ENCODE measurements around the gene AP2B1. TPM values are rescaled to one million over a fixed set of nuclear protein-coding genes. Genes with fewer than 3 reads are reported as not detected.
"Not testable (repeated sequence)": the region's sequence is repeated elsewhere in the genome, so short reads cannot be mapped to it uniquely, and the experiment has no call there.

Gene AP2B1
- total and polyA plus RNA-seq, 2 donors = 34.7 to 39.1 TPM

DNA sequence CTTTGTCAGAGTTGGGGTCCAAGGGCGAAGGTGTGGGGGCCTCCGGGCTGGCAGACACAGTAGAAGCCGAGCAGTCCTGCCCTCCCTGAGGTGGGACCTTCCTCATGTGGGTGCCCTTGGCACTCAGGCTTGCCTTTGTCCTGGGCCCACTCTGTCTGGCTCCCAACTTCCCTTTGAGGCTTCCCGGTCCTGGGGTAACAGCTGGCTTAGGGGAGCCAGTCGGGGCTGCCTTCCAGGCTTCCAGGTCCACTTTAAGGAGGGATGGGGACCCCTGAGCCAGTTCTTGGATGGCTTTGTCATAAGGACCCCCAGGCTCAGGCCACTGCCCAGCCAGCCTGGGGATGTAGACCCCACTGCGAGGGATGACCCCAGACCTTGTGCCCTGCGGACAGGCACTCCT, 158.1 kb downstream of the AP2B1 start:
- peaks cover 16 to 61% of the 10 kb centered on the region in 2 donors for H3K27me3 ChIP-seq (ENCODE audit: control insufficient read depth in 2 of 2, insufficient read depth in 1 of 2, low read length in 1 of 2)
- H3K27ac ChIP-seq (ENCODE audit: low read depth in 1 of 2, low read length in 1 of 2) = no peak overlapping the region
- peaks cover 3 to 8% of the 10 kb centered on the region in 2 donors for H3K4me1 ChIP-seq (ENCODE audit: control insufficient read depth in 2 of 2, insufficient read depth in 2 of 2, low read length in 2 of 2)
- DNase-seq (ENCODE audit: low read depth in 6 of 9, low spot score in 9 of 9) = no peak
- H3K4me3 ChIP-seq (ENCODE audit: low read length in 2 of 2) = no peak overlapping the region
- 93% methylated on average over 7 of the region's 7 CpGs for WGBS
- H3K9me3 ChIP-seq (ENCODE audit: control insufficient read depth in 2 of 2, insufficient read depth in 1 of 2, low read length in 1 of 2) = peaks cover 0 to 11% of the 10 kb centered on the region in 2 donors
- H3K36me3 ChIP-seq (ENCODE audit: control insufficient read depth in 2 of 2, insufficient read depth in 2 of 2, low read length in 1 of 2) = no peaks in the 10 kb centered on the region

GRCh38 chr17:35745749-35746320, 158.7 kb downstream of the AP2B1 start:
- Histone ChIP-seq H3K4me1 (ENCODE audit: control insufficient read depth in 2 of 2, insufficient read depth in 2 of 2, low read length in 2 of 2) (peaks cover 4 to 12% of the 10 kb centered on the region in 2 donors), H3K36me3 (ENCODE audit: control insufficient read depth in 2 of 2, insufficient read depth in 2 of 2, low read length in 1 of 2) (no peaks in the 10 kb centered on the region), H3K27ac (ENCODE audit: low read depth in 1 of 2, low read length in 1 of 2) (no peak overlapping the region), H3K9me3 (ENCODE audit: control insufficient read depth in 2 of 2, insufficient read depth in 1 of 2, low read length in 1 of 2) (peaks cover 0 to 10% of the 10 kb centered on the region in 2 donors), H3K27me3 (ENCODE audit: control insufficient read depth in 2 of 2, insufficient read depth in 1 of 2, low read length in 1 of 2) (peaks cover 16 to 61% of the 10 kb centered on the region in 2 donors), H3K4me3 (ENCODE audit: low read length in 2 of 2) (no peak overlapping the region)
- DNase-seq (ENCODE audit: low read depth in 6 of 9, low spot score in 9 of 9) = no peak
- 97% methylated on average over 15 of the region's 15 CpGs for WGBS

- Histone ChIP-seq H3K9me3 (ENCODE audit: control insufficient read depth in 2 of 2, insufficient read depth in 1 of 2, low read length in 1 of 2) (no peaks in the 10 kb centered on the region), H3K27ac (ENCODE audit: low read depth in 1 of 2, low read length in 1 of 2) (no peak overlapping the region), H3K4me1 (ENCODE audit: control insufficient read depth in 2 of 2, insufficient read depth in 2 of 2, low read length in 2 of 2) (peaks cover 4 to 8% of the 10 kb centered on the region in 2 donors), H3K27me3 (ENCODE audit: control insufficient read depth in 2 of 2, insufficient read depth in 1 of 2, low read length in 1 of 2) (peaks cover 10 to 53% of the 10 kb centered on the region in 2 donors), H3K36me3 (ENCODE audit: control insufficient read depth in 2 of 2, insufficient read depth in 2 of 2, low read length in 1 of 2) (no peaks in the 10 kb centered on the region), H3K4me3 (ENCODE audit: low read length in 2 of 2) (no peak overlapping the region)
- 48% methylated on average over 12 of the region's 12 CpGs for WGBS
- peak; percentile 45 to 89 (median 77) for DNase-seq (ENCODE audit: low read depth in 6 of 9, low spot score in 9 of 9)
Measured at GRCh38 chr17:35747540-35748017, 160.5 kb downstream of the AP2B1 start.

GRCh38 chr17:35748341-35748841, 161.3 kb downstream of the AP2B1 start:
- Histone ChIP-seq H3K4me3 (ENCODE audit: low read length in 2 of 2) (no peak overlapping the region), H3K9me3 (ENCODE audit: control insufficient read depth in 2 of 2, insufficient read depth in 1 of 2, low read length in 1 of 2) (no peaks in the 10 kb centered on the region), H3K27me3 (ENCODE audit: control insufficient read depth in 2 of 2, insufficient read depth in 1 of 2, low read length in 1 of 2) (peaks cover 9 to 51% of the 10 kb centered on the region in 2 donors), H3K4me1 (ENCODE audit: control insufficient read depth in 2 of 2, insufficient read depth in 2 of 2, low read length in 2 of 2) (peaks cover 4 to 8% of the 10 kb centered on the region in 2 donors), H3K36me3 (ENCODE audit: control insufficient read depth in 2 of 2, insufficient read depth in 2 of 2, low read length in 1 of 2) (no peaks in the 10 kb centered on the region), H3K27ac (ENCODE audit: low read depth in 1 of 2, low read length in 1 of 2) (no peak overlapping the region)
- whole genome bisulfite sequencing = 64% methylated on average over 4 of the region's 4 CpGs
- DNase-seq (ENCODE audit: low read depth in 6 of 9, low spot score in 9 of 9) = no peak

- Histone ChIP-seq H3K36me3 (ENCODE audit: control insufficient read depth in 2 of 2, insufficient read depth in 2 of 2, low read length in 1 of 2) (no peaks in the 10 kb centered on the region), H3K9me3 (ENCODE audit: control insufficient read depth in 2 of 2, insufficient read depth in 1 of 2, low read length in 1 of 2) (no peaks in the 10 kb centered on the region), H3K4me3 (ENCODE audit: low read length in 2 of 2) (no peak overlapping the region), H3K4me1 (ENCODE audit: control insufficient read depth in 2 of 2, insufficient read depth in 2 of 2, low read length in 2 of 2) (peaks cover 4 to 8% of the 10 kb centered on the region in 2 donors), H3K27me3 (ENCODE audit: control insufficient read depth in 2 of 2, insufficient read depth in 1 of 2, low read length in 1 of 2) (peaks cover 9 to 45% of the 10 kb centered on the region in 2 donors), H3K27ac (ENCODE audit: low read depth in 1 of 2, low read length in 1 of 2) (no peak overlapping the region)
- no peak for DNase-seq (ENCODE audit: low read depth in 6 of 9, low spot score in 9 of 9)
- 90% methylated on average over 6 of the region's 6 CpGs for WGBS
Measured at GRCh38 chr17:35748979-35749378, 161.9 kb downstream of the AP2B1 start.

- 11% methylated on average over 35 of the region's 35 CpGs for WGBS
- Histone ChIP-seq H3K9me3 (ENCODE audit: control insufficient read depth in 2 of 2, insufficient read depth in 1 of 2, low read length in 1 of 2) (no peaks in the 10 kb centered on the region), H3K27ac (ENCODE audit: low read depth in 1 of 2, low read length in 1 of 2) (no peak overlapping the region), H3K27me3 (ENCODE audit: control insufficient read depth in 2 of 2, insufficient read depth in 1 of 2, low read length in 1 of 2) (peaks cover 9 to 44% of the 10 kb centered on the region in 2 donors), H3K36me3 (ENCODE audit: control insufficient read depth in 2 of 2, insufficient read depth in 2 of 2, low read length in 1 of 2) (no peaks in the 10 kb centered on the region), H3K4me1 (ENCODE audit: control insufficient read depth in 2 of 2, insufficient read depth in 2 of 2, low read length in 2 of 2) (peaks cover 4 to 8% of the 10 kb centered on the region in 2 donors), H3K4me3 (ENCODE audit: low read length in 2 of 2) (no peak overlapping the region)
- peak in 1 of 9 donors; percentile 46 for DNase-seq (ENCODE audit: low read depth in 6 of 9, low spot score in 9 of 9)
Measured at GRCh38 chr17:35749560-35750412, 162.7 kb downstream of the AP2B1 start.

GRCh38 chr17:35750526-35751395, 163.6 kb downstream of the AP2B1 start:
- Histone ChIP-seq H3K27me3 (ENCODE audit: control insufficient read depth in 2 of 2, insufficient read depth in 1 of 2, low read length in 1 of 2) (peaks cover 9 to 42% of the 10 kb centered on the region in 2 donors), H3K4me1 (ENCODE audit: control insufficient read depth in 2 of 2, insufficient read depth in 2 of 2, low read length in 2 of 2) (peaks cover 4 to 8% of the 10 kb centered on the region in 2 donors), H3K27ac (ENCODE audit: low read depth in 1 of 2, low read length in 1 of 2) (no peak overlapping the region), H3K36me3 (ENCODE audit: control insufficient read depth in 2 of 2, insufficient read depth in 2 of 2, low read length in 1 of 2) (no peaks in the 10 kb centered on the region), H3K4me3 (ENCODE audit: low read length in 2 of 2) (no peak overlapping the region), H3K9me3 (ENCODE audit: control insufficient read depth in 2 of 2, insufficient read depth in 1 of 2, low read length in 1 of 2) (no peaks in the 10 kb centered on the region)
- WGBS = 94% methylated on average over 10 of the region's 10 CpGs
- no peak for DNase-seq (ENCODE audit: low read depth in 6 of 9, low spot score in 9 of 9)

- peaks cover 9 to 42% of the 10 kb centered on the region in 2 donors for H3K27me3 ChIP-seq (ENCODE audit: control insufficient read depth in 2 of 2, insufficient read depth in 1 of 2, low read length in 1 of 2)
Measured at GRCh38 chr17:35751541-35751940, 164.4 kb downstream of the AP2B1 start.

More at GRCh38 chr17:35751541-35751940, 164.4 kb downstream of the AP2B1 start:
- H3K9me3 ChIP-seq (ENCODE audit: control insufficient read depth in 2 of 2, insufficient read depth in 1 of 2, low read length in 1 of 2); H3K4me1 ChIP-seq (ENCODE audit: control insufficient read depth in 2 of 2, insufficient read depth in 2 of 2, low read length in 2 of 2); H3K36me3 ChIP-seq (ENCODE audit: control insufficient read depth in 2 of 2, insufficient read depth in 2 of 2, low read length in 1 of 2); H3K4me3 ChIP-seq (ENCODE audit: low read length in 2 of 2); H3K27ac ChIP-seq (ENCODE audit: low read depth in 1 of 2, low read length in 1 of 2); DNase-seq (ENCODE audit: low read depth in 6 of 9, low spot score in 9 of 9): not testable (repeated sequence)
- WGBS = 96% methylated on average over 4 of the region's 4 CpGs

Measured in thymus (tissue), 11 donors.